Glomerular endothelial cell (primary cell): Measurements from ENCODE around the gene DEDD2. TPM values are rescaled to one million over a fixed set of nuclear protein-coding genes. Genes with fewer than 3 reads are reported as not detected.
A peak's percentile ranks its signal among the peaks of the same experiment; 100 is the strongest.

Experiments used
- DNase-seq: peaks from one replicate; pipeline ENCODE4 v3.0.0-alpha.2; 2011; ENCODE audit warnings: low read depth, low spot score; ENCODE audit errors: extremely low read depth
- total RNA-seq: library from RNA; depleted of rRNA; stranded (reverse); fragments of >200 nt; gene quantifications from 2 replicates; pipeline ENCODE4 v1.2.3, GENCODE V29; 2015

The DEDD2 gene
- total RNA-seq, 1 donor from 2014 or later: 35.9 TPM

- DNase-seq: no peak
Observed at GRCh38 chr19:42201489-42202289, 15.8 kb downstream of the DEDD2 start.

DNA sequence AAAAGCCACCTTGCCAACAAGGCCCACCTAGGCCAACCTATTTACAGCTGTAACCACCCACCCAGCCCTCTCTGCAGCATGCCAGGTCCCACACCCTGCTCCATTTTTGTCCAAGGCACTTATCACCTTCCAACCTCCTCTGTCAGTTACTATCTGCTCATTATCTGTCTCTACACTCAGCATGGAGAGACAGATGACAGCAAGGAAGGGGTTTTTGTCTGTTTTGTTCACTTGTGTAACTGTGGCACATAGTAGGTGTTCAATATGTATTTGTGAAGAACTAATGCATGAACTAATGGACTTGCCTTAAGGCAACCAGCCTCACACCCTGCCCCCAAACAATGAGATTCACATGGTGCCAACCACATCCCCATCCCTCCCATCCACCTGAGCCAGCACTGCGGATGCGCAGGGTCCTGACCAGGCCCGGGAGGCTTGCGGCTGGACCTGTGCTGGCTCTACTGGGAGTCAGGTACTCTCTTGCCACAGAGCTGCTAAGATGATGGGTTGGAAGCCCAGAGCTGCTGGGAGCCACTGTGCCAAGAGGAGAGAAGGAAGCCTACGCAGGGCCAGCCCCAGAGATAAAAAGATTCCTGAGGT lies 17.3 kb downstream of the DEDD2 start:
- no peak for DNase-seq

- no peak for DNase-seq
Observed at GRCh38 chr19:42199440-42200115, 17.9 kb downstream of the DEDD2 start.

DNA sequence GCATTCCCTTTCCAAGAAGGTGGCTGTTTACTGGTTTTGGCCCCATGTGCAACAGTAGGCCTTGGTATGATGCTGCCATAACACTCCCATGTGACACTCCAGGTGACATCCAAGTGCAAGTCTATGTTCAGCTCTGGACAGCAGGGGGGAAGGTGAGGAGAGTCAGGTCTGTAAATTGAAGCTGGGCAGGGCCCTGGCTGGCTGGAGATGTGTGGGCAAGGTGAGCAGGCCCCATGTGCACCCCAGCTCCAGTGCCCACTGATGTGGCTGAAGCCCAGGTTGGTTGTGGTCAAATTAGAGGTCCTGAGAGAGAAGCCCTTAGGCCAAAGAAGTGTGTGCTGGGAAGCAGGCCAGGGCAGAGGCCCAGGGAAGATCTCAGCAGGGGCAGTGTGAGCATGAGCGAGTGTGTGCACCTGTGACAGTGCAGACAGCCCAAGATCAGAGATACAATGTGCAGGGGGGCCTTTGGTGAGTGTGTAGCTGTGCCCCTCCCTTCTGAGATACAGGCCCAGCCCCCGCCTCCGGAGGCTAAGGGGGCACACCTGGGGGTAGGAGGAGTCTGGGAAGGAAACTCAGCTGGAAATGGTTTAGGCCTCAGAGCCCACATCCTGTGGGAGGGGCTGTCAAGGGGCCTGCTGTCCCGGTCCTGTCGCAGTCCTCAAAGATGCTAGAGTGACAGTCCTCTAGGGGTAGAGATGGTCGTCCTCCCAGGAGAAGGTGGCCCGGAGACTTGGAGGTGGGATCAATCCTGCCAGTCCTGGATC lies 18.6 kb downstream of the DEDD2 start:
- DNase-seq: no peak

DNA sequence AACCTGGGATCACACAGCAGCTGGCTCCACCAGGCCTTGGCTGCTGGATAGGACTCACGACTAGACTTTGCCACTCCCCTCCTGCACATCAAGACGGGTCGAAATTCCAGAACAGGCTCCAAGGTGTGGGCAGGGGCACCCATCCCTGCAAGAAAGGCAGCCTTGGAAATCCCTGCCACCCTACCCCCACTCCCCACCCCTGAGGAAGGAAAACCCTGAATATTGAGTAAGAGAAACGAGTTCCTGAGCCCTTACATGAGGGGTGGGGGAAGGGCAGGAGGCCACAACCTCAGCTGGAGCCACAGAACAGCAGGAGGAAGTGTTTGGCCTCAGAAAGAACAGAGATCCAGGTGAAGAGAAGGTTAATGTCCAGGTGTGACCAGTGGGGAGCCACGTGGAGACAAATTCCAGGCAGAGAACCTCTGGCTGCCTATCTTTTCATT lies 20.1 kb downstream of the DEDD2 start:
- DNase-seq: no peak

DNA sequence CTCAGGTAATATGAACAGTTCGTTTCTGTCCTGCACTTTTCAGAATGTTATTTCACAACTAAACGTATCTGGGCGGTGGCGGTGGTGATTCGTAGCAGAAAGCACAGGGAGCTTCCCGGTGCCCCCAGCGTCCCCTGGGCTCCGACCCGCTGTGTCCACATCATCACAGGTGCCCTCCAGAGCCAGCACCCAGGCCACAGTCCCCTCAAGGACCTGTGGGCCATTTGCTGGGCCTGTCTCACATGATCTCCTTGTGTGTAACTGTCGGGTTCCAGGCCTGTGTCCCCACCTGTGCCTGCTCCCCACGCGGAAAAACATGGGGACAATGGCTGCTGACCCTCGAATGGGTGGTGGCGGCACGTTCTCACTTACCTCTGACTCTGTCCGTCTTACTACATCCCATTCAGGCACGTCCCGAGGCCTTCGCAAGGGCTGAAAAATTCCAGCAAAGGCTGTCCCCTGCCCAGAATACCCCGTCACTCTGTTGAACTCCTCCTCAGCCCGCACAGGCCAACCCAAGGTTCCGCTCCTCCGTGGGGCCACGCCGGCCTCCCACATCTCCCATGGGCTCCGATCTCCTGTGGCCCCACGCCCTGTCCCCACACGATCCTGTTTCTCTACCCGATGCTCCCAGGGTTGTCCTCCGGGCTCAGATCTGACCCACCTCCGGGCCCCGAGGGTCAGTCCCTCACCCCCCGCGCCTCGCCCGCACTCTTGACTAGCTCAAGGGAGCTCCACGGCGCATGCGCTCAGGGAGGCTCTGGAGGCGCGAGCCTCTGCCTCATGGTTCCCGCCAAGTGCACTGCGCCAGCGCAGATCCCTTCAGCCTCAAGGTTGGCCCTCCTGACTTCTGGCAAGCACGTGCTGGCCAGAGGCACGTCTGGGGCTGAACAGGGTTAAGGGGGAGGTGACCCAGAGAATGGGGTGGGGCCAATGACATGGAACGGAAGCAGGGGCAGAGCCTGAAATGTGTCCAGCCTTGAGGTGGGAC lies 21.2 kb downstream of the DEDD2 start:
- no peak for DNase-seq

DNA sequence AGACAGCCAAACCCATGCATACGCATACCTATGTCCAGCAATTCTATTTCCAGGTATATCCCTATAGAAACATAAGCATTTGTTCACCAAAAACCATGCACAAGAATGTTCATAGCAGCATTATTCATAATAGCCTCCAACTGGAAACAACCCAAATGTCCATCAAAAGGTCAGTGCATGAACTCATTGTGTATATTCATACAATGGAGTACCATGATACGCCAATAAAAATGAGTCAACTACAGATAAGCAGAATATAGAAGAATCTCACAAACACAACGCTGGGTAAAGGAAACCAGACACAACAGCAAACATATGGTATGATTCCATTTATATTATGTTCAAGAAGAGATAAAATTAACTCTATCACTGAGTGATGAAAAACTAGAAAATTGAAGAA lies 23.8 kb downstream of the DEDD2 start:
- DNase-seq: no peak

DNA sequence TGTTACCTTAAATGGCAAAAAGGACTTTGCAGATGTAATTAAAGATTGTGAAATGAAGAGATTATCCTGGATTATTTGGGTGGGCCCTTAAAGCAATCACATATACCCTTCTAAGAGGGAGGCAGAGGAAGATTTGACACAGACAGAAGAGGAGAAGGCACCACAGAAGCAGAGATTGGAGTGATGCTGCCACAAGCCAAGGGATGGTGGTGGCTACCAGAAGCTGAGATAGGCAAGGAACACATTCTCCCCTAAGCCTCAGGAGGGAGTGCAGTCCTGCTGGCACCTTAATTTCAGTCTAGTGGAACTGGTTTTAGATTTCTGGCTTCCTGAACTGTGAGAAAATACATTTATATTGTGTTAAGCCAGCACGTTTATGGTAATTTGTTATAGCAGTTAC lies 24.2 kb downstream of the DEDD2 start:
- no peak for DNase-seq

DNA sequence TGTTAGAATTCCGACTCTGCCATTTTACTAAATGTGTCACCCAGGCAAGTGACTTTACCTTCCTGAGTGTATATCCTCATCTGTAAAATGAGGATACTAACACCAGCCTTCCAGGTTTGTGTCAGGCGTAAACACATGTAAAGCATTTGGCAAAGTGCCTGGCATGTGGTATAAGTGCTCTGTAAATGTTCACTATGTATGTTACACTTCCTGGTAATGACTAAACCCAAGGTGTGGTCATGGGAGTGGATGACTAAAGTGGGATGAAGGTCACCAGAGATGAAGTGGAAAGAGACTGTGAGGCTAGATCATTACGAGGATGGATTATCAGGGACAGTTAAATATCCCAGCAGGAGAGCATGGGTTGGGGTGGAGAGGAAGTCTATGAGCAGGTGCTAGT lies 25.6 kb downstream of the DEDD2 start:
- no peak for DNase-seq

GRCh38 chr19:42191330-42191729 lies 26.1 kb downstream of the DEDD2 start:
- DNase-seq: no peak

- DNase-seq: no peak
Observed at GRCh38 chr19:42189133-42189532, 28.3 kb downstream of the DEDD2 start.

DNA sequence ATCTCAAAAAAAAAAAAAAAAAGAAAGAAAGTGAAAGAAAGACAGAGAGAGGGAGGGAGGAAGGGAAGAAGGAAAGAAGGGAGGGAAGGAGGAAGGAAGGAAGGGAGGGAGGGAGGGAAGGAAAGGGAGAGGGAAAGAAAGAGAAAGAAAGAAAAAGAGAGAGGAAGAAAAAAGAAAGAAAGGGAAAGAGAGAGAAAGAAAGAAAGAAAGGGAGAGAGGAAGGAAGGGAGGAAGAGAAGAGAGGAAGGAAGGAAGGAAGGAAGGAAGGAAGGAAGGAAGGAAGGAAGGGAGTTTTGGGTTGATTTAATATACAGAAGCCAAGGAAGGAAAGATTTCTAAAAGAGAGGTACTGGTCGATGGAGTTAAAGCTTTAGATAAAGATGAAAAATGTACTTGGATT lies 28.8 kb downstream of the DEDD2 start:
- no peak for DNase-seq

- DNase-seq: no peak
Observed at GRCh38 chr19:42185277-42185676, 32.2 kb downstream of the DEDD2 start.

GRCh38 chr19:42184401-42184861 lies 33.0 kb downstream of the DEDD2 start:
- DNase-seq: peak; percentile 44

GRCh38 chr19:42178791-42179674 lies 38.4 kb downstream of the DEDD2 start:
- DNase-seq: no peak

- no peak for DNase-seq
Observed at GRCh38 chr19:42177686-42178019, 39.8 kb downstream of the DEDD2 start.

- no peak for DNase-seq
Observed at GRCh38 chr19:42176990-42177685, 40.3 kb downstream of the DEDD2 start.

DNA sequence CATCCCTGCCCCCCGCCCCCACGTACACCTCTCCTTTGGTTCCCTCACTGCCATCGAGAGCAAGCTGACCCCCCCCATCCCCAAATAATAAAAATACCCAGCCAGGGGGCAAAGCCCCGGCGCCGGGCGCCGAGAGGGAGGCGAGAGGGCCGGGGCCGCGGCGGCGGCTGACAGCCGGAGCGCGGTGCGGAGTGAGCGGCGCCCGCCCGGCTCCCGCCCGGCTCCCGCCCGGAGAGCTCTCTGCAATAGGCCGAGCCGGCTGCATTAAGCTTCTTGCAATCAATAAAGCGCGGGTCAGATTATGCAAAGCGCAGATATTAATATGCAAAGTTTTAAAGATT lies 40.9 kb downstream of the DEDD2 start:
- DNase-seq: no peak
